Suprapubic skin (tissue), 4 donors: Measurements from ENCODE around the gene PTTG1IP2. TPM values are rescaled to one million over a fixed set of nuclear protein-coding genes. Genes with fewer than 3 reads are reported as not detected.

Experiments
- DNase-seq, 2 donors: peaks; one replicate each; pipeline ENCODE4 v3.0.0-alpha.2; 2019; ENCODE audit warnings: low spot score in 2 of 2
- H3K27ac ChIP-seq: fragments of 200-600 bp; sonication (generic); one replicate; pipeline ENCODE4 v1.5.1; 2019
- H3K27me3 ChIP-seq: fragments of 200-600 bp; sonication (generic); one replicate; pipeline ENCODE4 v1.5.1; 2019
- H3K36me3 ChIP-seq: fragments of 200-600 bp; sonication (generic); one replicate; pipeline ENCODE4 v1.5.1; 2019
- H3K4me1 ChIP-seq: fragments of 200-600 bp; sonication (generic); one replicate; pipeline ENCODE4 v1.5.1; 2019
- H3K4me3 ChIP-seq: fragments of 200-600 bp; sonication (generic); one replicate; pipeline ENCODE4 v1.5.1; 2019; ENCODE audit warnings: mild to moderate bottlenecking
- H3K9me3 ChIP-seq: fragments of 200-600 bp; sonication (generic); one replicate; pipeline ENCODE4 v1.5.1; 2019
- CTCF ChIP-seq, 2 donors: fragments of 200-600 bp in 1 of 2; fragments of 450-650 bp in 1 of 2; sonication (generic) in 1 of 2; IDR thresholded peaks; one replicate each; pipeline ENCODE4 v1.5.1; 2016 to 2019; ENCODE audit warnings: antibody characterized with exemption in 2 of 2, mild to moderate bottlenecking in 1 of 2, moderate library complexity in 1 of 2
- EP300 ChIP-seq: sonication (generic); formaldehyde crosslinking; IDR thresholded peaks from one replicate; pipeline ENCODE4 v1.6.1; 2017; ENCODE audit warnings: antibody characterized with exemption
- POLR2A ChIP-seq, 2 donors: fragments of 450-650 bp; IDR thresholded peaks; one replicate each; pipeline ENCODE4 v1.6.1; 2017; ENCODE audit warnings: antibody characterized with exemption in 2 of 2, mild to moderate bottlenecking in 2 of 2, moderate library complexity in 2 of 2
- POLR2AphosphoS5 ChIP-seq, 3 donors: sonication (generic); formaldehyde crosslinking; IDR thresholded peaks; one replicate each; pipeline ENCODE4 v1.6.1; 2017; ENCODE audit warnings: antibody characterized with exemption in 3 of 3
- WGBS: methylation state at CpG from one replicate; pipeline ENCODE4 v1.1.5; 2018; 5-methylcytosine and 5-hydroxymethylcytosine counted together
- total RNA-seq, 4 donors: library from RNA; depleted of rRNA; stranded (reverse); fragments of >200 nt; gene quantifications; one replicate each; pipeline ENCODE4 v1.1.0, GENCODE V29; 2016

The PTTG1IP2 gene
- not detected for total RNA-seq

GRCh38 chr7:90469554-90469953 lies at the start of gene PTTG1IP2:
PTTG1IP2 (plus strand) TSS chr7:90469639; CDS start chr7:90469787, 148 bp downstream.
- no peaks in the 10 kb centered on the region for H3K27me3 ChIP-seq
- no peak within 1 kb of the TSS for H3K27ac ChIP-seq
- WGBS: 96% methylated on average over 3 of the region's 4 CpGs
- H3K4me3 ChIP-seq: no peak within 1 kb of the TSS
- no peaks in the 10 kb centered on the region for H3K9me3 ChIP-seq
- no peaks in the 10 kb centered on the region for H3K36me3 ChIP-seq
- no peaks in the 10 kb centered on the region for H3K4me1 ChIP-seq
- DNase-seq: no peak
- TF ChIP-seq POLR2A (IDR thresholded peaks at IDR 0.05) (no peak), CTCF (IDR thresholded peaks at IDR 0.05) (no peak), EP300 (no peak), POLR2AphosphoS5 (IDR thresholded peaks at IDR 0.05) (no peak)

GRCh38 chr7:90421651-90422050 lies 47.8 kb upstream of the PTTG1IP2 start:
- no peak for DNase-seq
- Histone ChIP-seq H3K4me3 (no peak overlapping the region), H3K27me3 (no peaks in the 10 kb centered on the region), H3K36me3 (no peaks in the 10 kb centered on the region), H3K4me1 (no peaks in the 10 kb centered on the region), H3K9me3 (no peaks in the 10 kb centered on the region), H3K27ac (no peak overlapping the region)
- WGBS: 53% methylated on average over 6 of the region's 6 CpGs
- TF ChIP-seq EP300 (no peak), POLR2AphosphoS5 (IDR thresholded peaks at IDR 0.05) (no peak), CTCF (IDR thresholded peaks at IDR 0.05) (no peak), POLR2A (IDR thresholded peaks at IDR 0.05) (no peak)

DNA sequence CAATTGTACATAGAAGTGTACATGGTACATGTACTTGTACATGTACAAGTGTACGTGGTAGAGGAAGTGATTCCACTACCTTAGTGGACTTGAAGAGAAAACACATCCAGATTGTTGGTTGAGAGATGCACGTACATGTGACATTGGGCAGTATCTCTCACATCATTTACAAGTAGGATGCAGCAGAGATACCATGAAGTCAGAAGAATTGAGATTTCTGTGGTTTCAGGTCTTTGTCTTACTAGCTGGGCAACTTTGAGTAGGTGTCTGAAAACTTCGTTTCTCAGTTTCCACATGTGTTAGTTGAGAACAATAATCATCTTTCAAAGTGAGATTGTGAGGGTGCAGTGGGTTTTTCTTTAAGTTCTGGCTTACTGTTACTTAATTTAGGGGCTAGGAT lies 44.7 kb upstream of the PTTG1IP2 start:
- H3K27ac ChIP-seq: no peak overlapping the region
- H3K9me3 ChIP-seq: no peaks in the 10 kb centered on the region
- no peak for DNase-seq
- H3K4me3 ChIP-seq: no peak overlapping the region
- H3K4me1 ChIP-seq: no peaks in the 10 kb centered on the region
- H3K27me3 ChIP-seq: no peaks in the 10 kb centered on the region
- H3K36me3 ChIP-seq: no peaks in the 10 kb centered on the region
- WGBS: 84% methylated on average over 3 of the region's 3 CpGs
- TF ChIP-seq POLR2AphosphoS5 (IDR thresholded peaks at IDR 0.05) (no peak), EP300 (no peak), CTCF (IDR thresholded peaks at IDR 0.05) (no peak)

GRCh38 chr7:90425376-90425775 lies 44.1 kb upstream of the PTTG1IP2 start:
- Histone ChIP-seq H3K36me3 (no peaks in the 10 kb centered on the region), H3K4me1 (no peaks in the 10 kb centered on the region), H3K9me3 (no peaks in the 10 kb centered on the region), H3K27me3 (no peaks in the 10 kb centered on the region), H3K4me3 (no peak overlapping the region), H3K27ac (no peak overlapping the region)
- WGBS: 0% methylated on average over 2 of the region's 2 CpGs
- no peak for DNase-seq
- TF ChIP-seq POLR2A (IDR thresholded peaks at IDR 0.05) (no peak), POLR2AphosphoS5 (IDR thresholded peaks at IDR 0.05) (no peak), CTCF (IDR thresholded peaks at IDR 0.05) (no peak), EP300 (no peak)

GRCh38 chr7:90430614-90431460 lies 38.6 kb upstream of the PTTG1IP2 start:
- TF ChIP-seq EP300 (no peak), POLR2A (IDR thresholded peaks at IDR 0.05) (no peak), POLR2AphosphoS5 (IDR thresholded peaks at IDR 0.05) (no peak), CTCF (IDR thresholded peaks at IDR 0.05) (no peak)

More at GRCh38 chr7:90430614-90431460, 38.6 kb upstream of the PTTG1IP2 start:
- H3K27ac ChIP-seq: no peak overlapping the region
- H3K4me3 ChIP-seq: no peak overlapping the region
- no peaks in the 10 kb centered on the region for H3K9me3 ChIP-seq
- WGBS: 74% methylated on average over 6 of the region's 6 CpGs
- no peaks in the 10 kb centered on the region for H3K4me1 ChIP-seq
- DNase-seq: no peak
- H3K36me3 ChIP-seq: no peaks in the 10 kb centered on the region
- no peaks in the 10 kb centered on the region for H3K27me3 ChIP-seq
